ENCODE results near the gene VPS9D1.

VPS9D1 gene

GRCh38 chr16:89720813-89721545, at the start of gene VPS9D1, which contains the start of gene ZNF276:
Gene VPS9D1 (minus strand): TSS chr16:89720898. CDS start chr16:89720861, 37 bp downstream.
Gene ZNF276 (plus strand): TSS chr16:89721537. CDS start chr16:89721641, 104 bp downstream.
- DNase-seq (ENCODE audit: low read depth) = no peak

GRCh38 chr16:89770367-89770766, 49.7 kb upstream of the VPS9D1 start:
- DNase-seq (ENCODE audit: low read depth) = no peak

- no peak for DNase-seq (ENCODE audit: low read depth)
Measured at GRCh38 chr16:89765292-89765830, 44.7 kb upstream of the VPS9D1 start.

- no peak for DNase-seq (ENCODE audit: low read depth)
Measured at GRCh38 chr16:89764711-89765201, 44.1 kb upstream of the VPS9D1 start.

GRCh38 chr16:89761304-89761922, 40.7 kb upstream of the VPS9D1 start:
- DNase-seq (ENCODE audit: low read depth) = no peak

- DNase-seq (ENCODE audit: low read depth) = no peak
Measured at GRCh38 chr16:89759746-89760340, 39.1 kb upstream of the VPS9D1 start.

- no peak for DNase-seq (ENCODE audit: low read depth)
Measured at GRCh38 chr16:89749637-89750036, 28.9 kb upstream of the VPS9D1 start.

GRCh38 chr16:89748921-89749320, 28.2 kb upstream of the VPS9D1 start:
- DNase-seq (ENCODE audit: low read depth) = no peak

GRCh38 chr16:89748076-89748475, 27.4 kb upstream of the VPS9D1 start:
- DNase-seq (ENCODE audit: low read depth) = no peak

- no peak for DNase-seq (ENCODE audit: low read depth)
Measured at GRCh38 chr16:89746043-89746442, 25.3 kb upstream of the VPS9D1 start.

GRCh38 chr16:89744813-89745212, 24.1 kb upstream of the VPS9D1 start:
- DNase-seq (ENCODE audit: low read depth) = no peak

GRCh38 chr16:89742948-89743347, 22.2 kb upstream of the VPS9D1 start:
- DNase-seq (ENCODE audit: low read depth) = no peak

GRCh38 chr16:89741342-89742014, 20.8 kb upstream of the VPS9D1 start:
- no peak for DNase-seq (ENCODE audit: low read depth)

- DNase-seq (ENCODE audit: low read depth) = no peak
Measured at GRCh38 chr16:89739383-89739782, 18.7 kb upstream of the VPS9D1 start.

GRCh38 chr16:89738538-89739317, 18.0 kb upstream of the VPS9D1 start:
- DNase-seq (ENCODE audit: low read depth) = no peak

- DNase-seq (ENCODE audit: low read depth) = no peak
Measured at GRCh38 chr16:89738072-89738377, 17.3 kb upstream of the VPS9D1 start.

GRCh38 chr16:89737341-89738071, 16.8 kb upstream of the VPS9D1 start:
- no peak for DNase-seq (ENCODE audit: low read depth)

GRCh38 chr16:89736554-89736953, 15.9 kb upstream of the VPS9D1 start:
- DNase-seq (ENCODE audit: low read depth) = no peak

- no peak for DNase-seq (ENCODE audit: low read depth)
Measured at GRCh38 chr16:89733792-89734191, 13.1 kb upstream of the VPS9D1 start.

- DNase-seq (ENCODE audit: low read depth) = no peak
Measured at GRCh38 chr16:89733322-89733721, 12.6 kb upstream of the VPS9D1 start.

GRCh38 chr16:89732918-89733242, 12.2 kb upstream of the VPS9D1 start:
- DNase-seq (ENCODE audit: low read depth) = no peak
